HepG2 (cell line): Measurements from ENCODE around the gene KRT3. TPM values are rescaled to one million over a fixed set of nuclear protein-coding genes. Genes with fewer than 3 reads are reported as not detected.

Source experiments
- ATAC-seq: fragments of 200-7000 bp; cut with Tn5 transposase; 3 replicates; pipeline ENCODE4 v1.9.1; 2020; ENCODE audit warnings: mild to moderate bottlenecking, moderate library complexity
- BruUV-seq: library from RNA; stranded (reverse); fragments of 400-500 nt; replicated peaks from 2 replicates; lab custom pipeline; 2021; lab: Mats Ljungman, UMichigan
- CTCF ChIA-PET: fragments of 300-600 bp; formaldehyde crosslinking; extraction: SDS; loops from one replicate; lab custom pipeline; 2021; ENCODE audit warnings: low total read pairs, inconsistent platforms, low intra/inter-chr PET ratio; lab: Yijun Ruan, JAX
- POLR2A ChIA-PET: fragments of 350-600 bp; sonication (Branson Sonifier 250); formaldehyde crosslinking; loops from one replicate; lab custom pipeline; 2020; ENCODE audit warnings: antibody characterized with exemption, inconsistent platforms; lab: Yijun Ruan, JAX
- DNase-seq: peaks from one replicate; pipeline ENCODE4 v3.0.0-alpha.2; 2015; ENCODE audit warnings: low spot score
- FAIRE-seq: peaks from 3 replicates; lab custom pipeline; 2011; peaks lifted over from hg19 to GRCh38; lab: Jason Lieb, UNC
- H2AFZ ChIP-seq: one replicate; pipeline ENCODE4 v1.6.1; 2011; ENCODE audit warnings: low read length, inconsistent platforms
- H3K27ac ChIP-seq: fragments of 300-600 bp; 3 replicates; pipeline ENCODE4 v1.8.0; 2011; ENCODE audit warnings: mixed run types, mild to moderate bottlenecking, mixed read lengths, low read length, inconsistent platforms; ENCODE audit not compliant: insufficient read depth; ENCODE audit errors: extremely low read length
- H3K27me3 ChIP-seq, 2 experiments: fragments of 200-600 bp in 1 of 2; 2 replicates in 1 of 2; 3 replicates in 1 of 2; pipeline versions ENCODE4 v1.6.0 to v1.8.0; 2011; ENCODE audit warnings: low read length in 2 of 2, mild to moderate bottlenecking in 2 of 2, moderate library complexity in 2 of 2, inconsistent platforms in 1 of 2; ENCODE audit not compliant: insufficient read depth in 2 of 2, control insufficient read depth in 1 of 2
- H3K36me3 ChIP-seq, 2 experiments: fragments of 200-600 bp in 1 of 2; replicated peaks in 1 of 2; 2 replicates in 1 of 2; 3 replicates in 1 of 2; pipeline versions ENCODE4 v1.5.1 to v1.8.0; 2011; ENCODE audit warnings: low read length in 2 of 2, inconsistent platforms in 1 of 2; ENCODE audit not compliant: insufficient read depth in 2 of 2, control insufficient read depth in 1 of 2
- H3K4me1 ChIP-seq: 2 replicates; pipeline ENCODE4 v1.5.1; 2012; ENCODE audit warnings: low read length, inconsistent platforms; ENCODE audit not compliant: insufficient read depth
- H3K4me2 ChIP-seq: 2 replicates; pipeline ENCODE4 v1.6.0; 2011; ENCODE audit warnings: low read depth, low read length, inconsistent platforms
- H3K4me3 ChIP-seq, 3 experiments: fragments of 200-600 bp in 1 of 3; sonication (generic), shearing (Covaris generic) in 1 of 3; replicated peaks in 1 of 3; 2 replicates each; pipeline ENCODE4 v1.5.1; 2011 to 2016; ENCODE audit warnings: low read length in 3 of 3, inconsistent platforms in 2 of 3, low read depth in 2 of 3, mild to moderate bottlenecking in 2 of 3, control low read depth in 1 of 3, mixed read lengths in 1 of 3; ENCODE audit not compliant: insufficient read depth in 1 of 3
- H3K79me2 ChIP-seq: one replicate; pipeline ENCODE4 v1.6.1; 2011; ENCODE audit warnings: low read length, inconsistent platforms; ENCODE audit not compliant: insufficient read depth
- H3K9ac ChIP-seq: 2 replicates; pipeline ENCODE4 v1.6.0; 2011; ENCODE audit warnings: mild to moderate bottlenecking, low read depth, low read length, inconsistent platforms; ENCODE audit not compliant: insufficient read depth
- H3K9me3 ChIP-seq: 2 replicates; pipeline ENCODE4 v1.5.1; 2012; ENCODE audit warnings: mild to moderate bottlenecking, low read length
- H4K20me1 ChIP-seq: 2 replicates; pipeline ENCODE4 v1.6.0; 2011; ENCODE audit warnings: inconsistent platforms, mild to moderate bottlenecking, low read length, moderate library complexity; ENCODE audit not compliant: insufficient read depth
- ATAD3A ChIP-seq: sonication (generic); formaldehyde crosslinking; IDR thresholded peaks from 2 replicates; pipeline ENCODE4 v1.4.0; 2020; ENCODE audit warnings: missing genetic modification reagents
- GATAD1 ChIP-seq: IDR thresholded peaks from 2 replicates; pipeline ENCODE4 v1.6.1; 2016; ENCODE audit warnings: missing genetic modification reagents, missing compliant biosample characterization
- LCORL ChIP-seq, 2 experiments: fragments of 450-650 bp in 1 of 2; sonication (generic) in 1 of 2; formaldehyde crosslinking in 1 of 2; IDR thresholded peaks; 2 replicates each; pipeline versions ENCODE4 v1.5.0 to v1.6.1; 2017 to 2020; ENCODE audit warnings: antibody characterized with exemption in 1 of 2, missing genetic modification reagents in 1 of 2
- MATR3 ChIP-seq: sonication (generic); formaldehyde crosslinking; IDR thresholded peaks from 2 replicates; pipeline ENCODE4 v1.4.0; 2020; ENCODE audit warnings: missing genetic modification reagents
- ZNF547 ChIP-seq: sonication (generic); formaldehyde crosslinking; IDR thresholded peaks from 2 replicates; pipeline ENCODE4 v1.5.1; 2020; ENCODE audit warnings: mild to moderate bottlenecking, missing genetic modification reagents
- ZSCAN21 ChIP-seq: sonication (generic); formaldehyde crosslinking; IDR thresholded peaks from 2 replicates; pipeline ENCODE4 v1.8.0; 2022; ENCODE audit warnings: mild to moderate bottlenecking, missing genetic modification reagents, moderate library complexity, borderline replicate concordance
- WGBS: methylation state at CpG from one replicate; pipeline ENCODE4 v1.1.6; 2017; ENCODE audit warnings: low lambda C conversion rate; 5-methylcytosine and 5-hydroxymethylcytosine counted together
- in situ Hi-C: cut with HindIII; loops from 2 replicates; pipeline ENCODE4 v1.10.0; 2017; ENCODE audit warnings: low pct_unique_long_range_greater_than_20kb; ENCODE audit not compliant: extremely low pct_ligation_motif_present
- intact Hi-C: fragments of 100-400 bp; cut with micrococcal nuclease; formaldehyde crosslinking; loops from one replicate; pipeline ENCODE4 v1.10.0; 2022; ENCODE audit not compliant: unreplicated experiment
- polyA plus RNA-seq, 8 experiments: library from polyadenylated mRNA; depleted of rRNA in 3 of 8; stranded (reverse) in 7 of 8; unstranded in 1 of 8; fragments of >200 nt; fragmentation: Illumina TruSeq in 4 of 8; extraction: Trizol in 4 of 8; gene quantifications; 2 replicates each; pipeline versions ENCODE4 v1.2.1 to v1.2.3, GENCODE V29; 2011 to 2016; ENCODE audit warnings: low read depth in 4 of 8, missing spikeins in 1 of 8, mixed read lengths in 1 of 8; ENCODE audit not compliant: insufficient read depth in 1 of 8
- total RNA-seq, 5 experiments: library from RNA; depleted of rRNA; stranded (reverse); fragments of >200 nt; fragmentation: Illumina TruSeq; extraction: Trizol; gene quantifications; 2 replicates each; pipeline ENCODE4 v1.2.3, GENCODE V29; 2016; ENCODE audit warnings: low read depth in 1 of 5
- TF ChIP-seq, protein P1 (sequence below): sonication (generic); formaldehyde crosslinking; IDR thresholded peaks from 2 replicates; pipeline ENCODE4 v1.8.0; 2022; ENCODE audit warnings: missing genetic modification reagents, mild to moderate bottlenecking, moderate library complexity, borderline replicate concordance
- TF ChIP-seq, protein P2 (sequence below): sonication (generic); formaldehyde crosslinking; IDR thresholded peaks from 2 replicates; pipeline ENCODE4 v1.5.1; 2020; ENCODE audit warnings: mild to moderate bottlenecking, missing genetic modification reagents, moderate library complexity

Gene KRT3
- total and polyA plus RNA-seq, 2 of the 13 experiments (the other 11 are each of a cell fraction or from before 2014, with no cell fraction given) = not detected

DNA sequence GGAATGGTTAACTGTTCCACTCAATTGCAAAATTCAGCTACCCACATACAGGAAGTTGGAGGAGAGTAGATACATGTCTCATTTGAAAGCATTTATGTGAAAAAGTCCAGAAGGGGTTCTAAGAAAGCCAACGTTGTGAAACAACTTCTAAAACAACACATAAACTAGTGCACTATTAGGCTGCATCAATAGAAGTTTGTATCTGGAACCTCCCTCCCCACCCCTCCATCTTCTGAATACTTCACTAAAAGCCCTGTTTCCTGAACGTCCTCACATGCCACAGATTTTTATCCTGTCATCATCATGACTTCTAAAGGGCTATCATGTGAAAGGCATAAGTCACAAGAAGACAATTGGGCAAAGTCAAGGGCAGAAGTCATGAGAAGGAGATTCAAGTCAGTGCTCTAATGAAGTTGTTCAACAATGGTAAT lies 32.7 kb upstream of the KRT3 start:
- 0% methylated on average over 2 of the region's 2 CpGs for WGBS

More for the DNA sequence above, 32.7 kb upstream of the KRT3 start:
- no peak overlapping the region for H3K4me2 ChIP-seq
- TF ChIP-seq LCORL (IDR thresholded peaks at IDR 0.05) = no peak
- no peak for TF ChIP-seq LCORL (CRISPR knock-in tag; IDR thresholded peaks at IDR 0.05)
- no peak for TF ChIP-seq ZSCAN21
- TF ChIP-seq, protein P1, sequence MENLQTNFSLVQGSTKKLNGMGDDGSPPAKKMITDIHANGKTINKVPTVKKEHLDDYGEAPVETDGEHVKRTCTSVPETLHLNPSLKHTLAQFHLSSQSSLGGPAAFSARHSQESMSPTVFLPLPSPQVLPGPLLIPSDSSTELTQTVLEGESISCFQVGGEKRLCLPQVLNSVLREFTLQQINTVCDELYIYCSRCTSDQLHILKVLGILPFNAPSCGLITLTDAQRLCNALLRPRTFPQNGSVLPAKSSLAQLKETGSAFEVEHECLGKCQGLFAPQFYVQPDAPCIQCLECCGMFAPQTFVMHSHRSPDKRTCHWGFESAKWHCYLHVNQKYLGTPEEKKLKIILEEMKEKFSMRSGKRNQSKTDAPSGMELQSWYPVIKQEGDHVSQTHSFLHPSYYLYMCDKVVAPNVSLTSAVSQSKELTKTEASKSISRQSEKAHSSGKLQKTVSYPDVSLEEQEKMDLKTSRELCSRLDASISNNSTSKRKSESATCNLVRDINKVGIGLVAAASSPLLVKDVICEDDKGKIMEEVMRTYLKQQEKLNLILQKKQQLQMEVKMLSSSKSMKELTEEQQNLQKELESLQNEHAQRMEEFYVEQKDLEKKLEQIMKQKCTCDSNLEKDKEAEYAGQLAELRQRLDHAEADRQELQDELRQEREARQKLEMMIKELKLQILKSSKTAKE (CRISPR knock-in tag) = no peak
- no peak for TF ChIP-seq GATAD1 (CRISPR knock-in tag)
- TF ChIP-seq ZNF547 (CRISPR knock-in tag) = no peak
- no peak for TF ChIP-seq ATAD3A (CRISPR knock-in tag)
- TF ChIP-seq, protein P2, sequence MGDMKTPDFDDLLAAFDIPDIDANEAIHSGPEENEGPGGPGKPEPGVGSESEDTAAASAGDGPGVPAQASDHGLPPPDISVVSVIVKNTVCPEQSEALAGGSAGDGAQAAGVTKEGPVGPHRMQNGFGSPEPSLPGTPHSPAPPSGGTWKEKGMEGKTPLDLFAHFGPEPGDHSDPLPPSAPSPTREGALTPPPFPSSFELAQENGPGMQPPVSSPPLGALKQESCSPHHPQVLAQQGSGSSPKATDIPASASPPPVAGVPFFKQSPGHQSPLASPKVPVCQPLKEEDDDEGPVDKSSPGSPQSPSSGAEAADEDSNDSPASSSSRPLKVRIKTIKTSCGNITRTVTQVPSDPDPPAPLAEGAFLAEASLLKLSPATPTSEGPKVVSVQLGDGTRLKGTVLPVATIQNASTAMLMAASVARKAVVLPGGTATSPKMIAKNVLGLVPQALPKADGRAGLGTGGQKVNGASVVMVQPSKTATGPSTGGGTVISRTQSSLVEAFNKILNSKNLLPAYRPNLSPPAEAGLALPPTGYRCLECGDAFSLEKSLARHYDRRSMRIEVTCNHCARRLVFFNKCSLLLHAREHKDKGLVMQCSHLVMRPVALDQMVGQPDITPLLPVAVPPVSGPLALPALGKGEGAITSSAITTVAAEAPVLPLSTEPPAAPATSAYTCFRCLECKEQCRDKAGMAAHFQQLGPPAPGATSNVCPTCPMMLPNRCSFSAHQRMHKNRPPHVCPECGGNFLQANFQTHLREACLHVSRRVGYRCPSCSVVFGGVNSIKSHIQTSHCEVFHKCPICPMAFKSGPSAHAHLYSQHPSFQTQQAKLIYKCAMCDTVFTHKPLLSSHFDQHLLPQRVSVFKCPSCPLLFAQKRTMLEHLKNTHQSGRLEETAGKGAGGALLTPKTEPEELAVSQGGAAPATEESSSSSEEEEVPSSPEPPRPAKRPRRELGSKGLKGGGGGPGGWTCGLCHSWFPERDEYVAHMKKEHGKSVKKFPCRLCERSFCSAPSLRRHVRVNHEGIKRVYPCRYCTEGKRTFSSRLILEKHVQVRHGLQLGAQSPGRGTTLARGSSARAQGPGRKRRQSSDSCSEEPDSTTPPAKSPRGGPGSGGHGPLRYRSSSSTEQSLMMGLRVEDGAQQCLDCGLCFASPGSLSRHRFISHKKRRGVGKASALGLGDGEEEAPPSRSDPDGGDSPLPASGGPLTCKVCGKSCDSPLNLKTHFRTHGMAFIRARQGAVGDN (CRISPR knock-in tag) = no peak
- TF ChIP-seq MATR3 (CRISPR knock-in tag) = no peak
- TF ChIP-seq, all 625 proteins: peak for 0
- in situ Hi-C loops = no loop called here
- DNase-seq (no peak), ATAC-seq (no peak), FAIRE-seq (no peak)
- no peak overlapping the region for H2AFZ ChIP-seq
- no peak overlapping the region for H3K27ac ChIP-seq
- H4K20me1 ChIP-seq = no peaks in the 10 kb centered on the region
- ChIA-PET POLR2A (no interaction called here), CTCF (interaction anchor here (0.6 kb wide), 1 partner anchor 36 kb away, joined by 3 read pairs; no protein-coding TSS in a partner anchor)
- no peak overlapping the region for H3K4me3 ChIP-seq
- H3K79me2 ChIP-seq = no peaks in the 10 kb centered on the region
- intact Hi-C loops = no loop called here
- H3K4me1 ChIP-seq = peaks cover 9% of the 10 kb centered on the region
- peaks cover 3 to 10% of the 10 kb centered on the region in 2 experiments; a peak in 3 of 5 replicates for H3K27me3 ChIP-seq
- H3K9me3 ChIP-seq = no peaks in the 10 kb centered on the region
- no TSS peak for BruUV-seq
- no peaks in the 10 kb centered on the region for H3K36me3 ChIP-seq
- no peak overlapping the region for H3K9ac ChIP-seq
